SK-N-SH treated with all-trans-retinoic acid at 6 μM for 48 hours (cell line): ENCODE measurements around the gene P2RY14.
A peak's percentile ranks its signal among the peaks of the same experiment; 100 is the strongest.

Experiments used
- GLIS3 ChIP-seq: fragments of 250-450 bp; sonication (Bioruptor Pico); IDR thresholded peaks from 2 replicates; pipeline ENCODE4 v1.5.0; 2020; ENCODE audit warnings: mild to moderate bottlenecking, moderate library complexity
- OSR1 ChIP-seq: fragments of 250-450 bp; sonication (Bioruptor Pico); IDR thresholded peaks from 2 replicates; pipeline ENCODE4 v1.8.0; 2022; ENCODE audit warnings: moderate library complexity, mild to moderate bottlenecking, inconsistent platforms
- ZNF565 ChIP-seq: fragments of 450-650 bp; formaldehyde crosslinking; conservative IDR thresholded peaks from 2 replicates; pipeline ENCODE4 v1.5.0; 2020; ENCODE audit warnings: low read depth, mild to moderate bottlenecking, moderate library complexity

- TF ChIP-seq GLIS3, result peak; percentile 40; the same call in 1 of the 2 replicates
- TF ChIP-seq OSR1 (CRISPR knock-in tag), result no peak
- TF ChIP-seq ZNF565 (CRISPR knock-in tag), result no peak
Measured at GRCh38 chr3:151216641-151217607, 61.4 kb downstream of the P2RY14 start.
